Stimulated activated naive CD8-positive, alpha-beta T cell treated with anti-CD3 and anti-CD28 coated beads, Interleukin-15, amount 100 ng/mL, for 72 hours (primary cell): ENCODE data around the gene TEF.

Experiments used
- ATAC-seq: fragments of 150-1000 bp; cut with Tn5 transposase; 2 replicates; pipeline ENCODE4 v1.10.0; 2021; ENCODE audit warnings: mild to moderate bottlenecking, moderate library complexity
- DNase-seq, 2 donors: peaks; one replicate each; pipeline ENCODE4 v3.0.0; 2021 to 2022
- H3K27ac Mint-ChIP-seq, 2 donors: one replicate each; pipeline ENCODE4 v1.8.0; 2022; ENCODE audit warnings: mild to moderate bottlenecking in 2 of 2, mixed read lengths in 2 of 2, moderate library complexity in 2 of 2
- H3K27me3 Mint-ChIP-seq: one replicate; pipeline ENCODE4 v1.8.0; 2022; ENCODE audit warnings: mixed read lengths
- H3K4me1 Mint-ChIP-seq: one replicate; pipeline ENCODE4 v1.8.0; 2022; ENCODE audit warnings: mild to moderate bottlenecking, mixed read lengths
- H3K4me3 Mint-ChIP-seq, 2 donors: one replicate each; pipeline ENCODE4 v1.8.0; 2022; ENCODE audit warnings: mild to moderate bottlenecking in 2 of 2, mixed read lengths in 2 of 2, moderate library complexity in 1 of 2
- H3K9me3 Mint-ChIP-seq, 2 donors: one replicate each; pipeline ENCODE4 v1.8.0; 2022; ENCODE audit warnings: mixed read lengths in 2 of 2

Gene TEF

DNA sequence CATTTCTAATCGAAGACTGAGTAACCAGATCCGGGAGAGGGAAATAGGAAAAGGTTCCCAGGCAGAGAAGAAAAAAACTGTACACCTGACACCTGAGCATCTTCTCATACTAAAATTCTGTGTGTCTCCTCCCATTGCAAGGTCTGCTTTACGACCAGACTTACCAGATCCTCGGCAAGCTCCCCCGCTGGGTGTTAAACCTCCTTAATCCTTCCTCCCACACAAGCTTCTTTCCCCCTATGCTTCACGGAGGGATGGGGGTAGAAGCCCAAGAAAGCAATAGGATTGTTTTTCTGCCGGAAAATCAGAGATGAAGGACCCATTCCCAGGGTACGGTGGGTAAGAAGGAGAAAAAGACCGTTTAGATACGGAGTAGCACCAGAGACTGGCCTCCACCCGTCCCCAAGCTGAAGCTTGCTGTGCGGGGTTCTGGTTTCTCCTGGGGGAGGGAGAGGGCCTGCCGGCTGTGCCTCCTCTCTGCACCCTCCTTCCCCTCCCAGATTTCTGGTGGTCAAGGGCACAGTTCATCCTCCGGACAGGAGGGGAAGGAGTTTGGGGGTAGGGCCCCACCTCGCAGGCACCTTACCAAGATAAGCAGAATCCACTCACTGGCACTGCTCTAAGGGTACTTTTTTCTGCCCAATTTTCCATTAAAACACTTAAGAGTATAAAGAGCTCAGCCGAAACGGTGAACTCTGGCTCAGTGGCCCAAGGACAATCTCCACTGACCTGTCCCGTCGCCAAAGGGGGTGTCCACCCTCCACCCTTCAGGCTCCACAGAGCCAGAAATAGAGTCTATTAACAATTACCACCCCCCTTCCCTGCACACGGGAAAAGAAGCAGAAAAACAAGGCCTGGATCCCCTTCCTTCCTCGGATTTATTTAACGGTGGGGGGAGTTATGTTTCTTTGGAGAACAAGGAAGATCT lies 63.7 kb downstream of the TEF start:
- DNase-seq (peak; percentile 41 to 44), ATAC-seq (no peak)
- Mint-ChIP-seq H3K27me3 (no peaks in the 10 kb centered on the region), H3K4me3 (peak overlapping the region; percentile 98 to 99), H3K27ac (peak overlapping the region; percentile 99), H3K9me3 (no peaks in the 10 kb centered on the region), H3K4me1 (peaks cover 25% of the 10 kb centered on the region)

- H3K9me3 Mint-ChIP-seq, result no peaks in the 10 kb centered on the region
- ATAC-seq (no peak), DNase-seq (no peak)
- H3K4me3 Mint-ChIP-seq, result peak overlapping the region; percentile 98 to 99
- H3K27me3 Mint-ChIP-seq, result no peaks in the 10 kb centered on the region
- H3K27ac Mint-ChIP-seq, result peak overlapping the region; percentile 99
- peaks cover 25% of the 10 kb centered on the region for H3K4me1 Mint-ChIP-seq
Observed at GRCh38 chr22:41446057-41446501, 64.3 kb downstream of the TEF start.

- peaks cover 25% of the 10 kb centered on the region for H3K4me1 Mint-ChIP-seq
- DNase-seq (peak; percentile 97), ATAC-seq (peak; percentile 76)
- peak within 1 kb of the TSS; percentile 99 for H3K27ac Mint-ChIP-seq
- no peaks in the 10 kb centered on the region for H3K9me3 Mint-ChIP-seq
- H3K27me3 Mint-ChIP-seq, result no peaks in the 10 kb centered on the region
- peak within 1 kb of the TSS; percentile 98 to 99 for H3K4me3 Mint-ChIP-seq
Observed at GRCh38 chr22:41446639-41447434, 65.1 kb downstream of the TEF start, which contains the start of gene TOB2. Gene TOB2 (minus strand): TSS chr22:41446801. CDS start chr22:41437345, 9,456 bp downstream.

GRCh38 chr22:41447435-41448188 lies 65.9 kb downstream of the TEF start:
- Mint-ChIP-seq H3K4me3 (peak overlapping the region; percentile 98 to 99), H3K9me3 (no peaks in the 10 kb centered on the region), H3K4me1 (peaks cover 18% of the 10 kb centered on the region), H3K27ac (peak overlapping the region; percentile 99), H3K27me3 (no peaks in the 10 kb centered on the region)
- DNase-seq (peak; percentile 71 to 72), ATAC-seq (peak; percentile 24)

GRCh38 chr22:41448189-41448808 lies 66.6 kb downstream of the TEF start:
- peak overlapping the region; percentile 9 to 99 for H3K27ac Mint-ChIP-seq
- peak overlapping the region; percentile 98 to 99 for H3K4me3 Mint-ChIP-seq
- peak; percentile 75 for ATAC-seq
- DNase-seq, result peak; percentile 86 to 93
- H3K9me3 Mint-ChIP-seq, result no peaks in the 10 kb centered on the region
- no peaks in the 10 kb centered on the region for H3K27me3 Mint-ChIP-seq
- H3K4me1 Mint-ChIP-seq, result peaks cover 15% of the 10 kb centered on the region
